ENCODE measurements around the gene ZXDC. TPM values are rescaled to one million over a fixed set of nuclear protein-coding genes. Genes with fewer than 3 reads are reported as not detected.
A peak's percentile ranks its signal among the peaks of the same experiment; 100 is the strongest.

The ZXDC gene
- total RNA-seq, 2 donors from 2014 or later = 30.5 to 31.6 TPM

- peaks cover 9% of the 10 kb centered on the region for H3K4me1 Mint-ChIP-seq
- DNase-seq = peak; percentile 22
- Histone ChIP-seq H3K9ac (ENCODE audit: extremely low read depth, low read length, poor library complexity, severe bottlenecking) (no peak overlapping the region), H3K9me3 (ENCODE audit: control insufficient read depth, low read length) (no peaks in the 10 kb centered on the region), H3K27me3 (ENCODE audit: control insufficient read depth, insufficient read depth, low read length, poor library complexity, severe bottlenecking) (no peaks in the 10 kb centered on the region), H3K4me1 (ENCODE audit: control insufficient read depth, insufficient read depth, low read length) (no peaks in the 10 kb centered on the region), H3K36me3 (ENCODE audit: control insufficient read depth, insufficient read depth, low read length) (peaks cover 92% of the 10 kb centered on the region), H3K4me3 (ENCODE audit: low read length) (no peak overlapping the region), H3K27ac (ENCODE audit: low read depth, low read length) (no peak overlapping the region)
- H3K4me3 Mint-ChIP-seq = no peak overlapping the region
- 92 to 100% methylated on average over 3 to 4 of the region's 4 CpGs for WGBS, 2 experiments (ENCODE audit: insufficient coverage in 1 of 2, insufficient read length in 1 of 2)
- no peaks in the 10 kb centered on the region for H3K27me3 Mint-ChIP-seq (ENCODE audit: insufficient read depth)
- peaks cover 76% of the 10 kb centered on the region for H3K36me3 Mint-ChIP-seq (ENCODE audit: low read depth)
- H3K27ac Mint-ChIP-seq = no peak overlapping the region
- no peaks in the 10 kb centered on the region for H3K9me3 Mint-ChIP-seq
- no peak for TF ChIP-seq CTCF (conservative IDR thresholded peaks at IDR 0.05)
Observed at GRCh38 chr3:126464093-126464492, 11.6 kb downstream of the ZXDC start.

GRCh38 chr3:126463521-126463920 lies 12.2 kb downstream of the ZXDC start:
- no peaks in the 10 kb centered on the region for H3K4me1 ChIP-seq (ENCODE audit: control insufficient read depth, insufficient read depth, low read length)
- no peak overlapping the region for H3K27ac Mint-ChIP-seq
- peaks cover 92% of the 10 kb centered on the region for H3K36me3 ChIP-seq (ENCODE audit: control insufficient read depth, insufficient read depth, low read length)
- H3K9ac ChIP-seq (ENCODE audit: extremely low read depth, low read length, poor library complexity, severe bottlenecking) = no peak overlapping the region
- H3K4me1 Mint-ChIP-seq = peaks cover 9% of the 10 kb centered on the region
- no peaks in the 10 kb centered on the region for H3K9me3 Mint-ChIP-seq
- H3K4me3 ChIP-seq (ENCODE audit: low read length) = no peak overlapping the region
- no peak for TF ChIP-seq CTCF (conservative IDR thresholded peaks at IDR 0.05)
- H3K27me3 ChIP-seq (ENCODE audit: control insufficient read depth, insufficient read depth, low read length, poor library complexity, severe bottlenecking) = no peaks in the 10 kb centered on the region
- no peaks in the 10 kb centered on the region for H3K27me3 Mint-ChIP-seq (ENCODE audit: insufficient read depth)
- WGBS, 2 experiments (ENCODE audit: insufficient coverage in 1 of 2, insufficient read length in 1 of 2) = 96% methylated on average over 2 of the region's 2 CpGs; no CpG with 5 or more reads in 1 of the 2 experiments
- no peaks in the 10 kb centered on the region for H3K9me3 ChIP-seq (ENCODE audit: control insufficient read depth, low read length)
- no peak overlapping the region for H3K27ac ChIP-seq (ENCODE audit: low read depth, low read length)
- DNase-seq = no peak
- H3K4me3 Mint-ChIP-seq = no peak overlapping the region
- peaks cover 73% of the 10 kb centered on the region for H3K36me3 Mint-ChIP-seq (ENCODE audit: low read depth)

- H3K9me3 ChIP-seq (ENCODE audit: control insufficient read depth, low read length) = no peaks in the 10 kb centered on the region
- no peak overlapping the region for H3K9ac ChIP-seq (ENCODE audit: extremely low read depth, low read length, poor library complexity, severe bottlenecking)
- Mint-ChIP-seq H3K4me1 (peaks cover 5% of the 10 kb centered on the region), H3K27me3 (ENCODE audit: insufficient read depth) (no peaks in the 10 kb centered on the region), H3K36me3 (ENCODE audit: low read depth) (peaks cover 78% of the 10 kb centered on the region), H3K27ac (no peak overlapping the region), H3K4me3 (no peak overlapping the region), H3K9me3 (no peaks in the 10 kb centered on the region)
- no peak overlapping the region for H3K4me3 ChIP-seq (ENCODE audit: low read length)
- no peak overlapping the region for H3K27ac ChIP-seq (ENCODE audit: low read depth, low read length)
- 94 to 96% methylated on average over 16 to 17 of the region's 17 CpGs for WGBS, 2 experiments (ENCODE audit: insufficient coverage in 1 of 2, insufficient read length in 1 of 2)
- peaks cover 89% of the 10 kb centered on the region for H3K36me3 ChIP-seq (ENCODE audit: control insufficient read depth, insufficient read depth, low read length)
- DNase-seq = peak; percentile 17
- TF ChIP-seq CTCF (conservative IDR thresholded peaks at IDR 0.05) = no peak
- H3K27me3 ChIP-seq (ENCODE audit: control insufficient read depth, insufficient read depth, low read length, poor library complexity, severe bottlenecking) = no peaks in the 10 kb centered on the region
- no peaks in the 10 kb centered on the region for H3K4me1 ChIP-seq (ENCODE audit: control insufficient read depth, insufficient read depth, low read length)
Observed at GRCh38 chr3:126461450-126462070, 14.1 kb downstream of the ZXDC start.
